ENCODE data around the gene SCFD2.

SCFD2 gene

DNA sequence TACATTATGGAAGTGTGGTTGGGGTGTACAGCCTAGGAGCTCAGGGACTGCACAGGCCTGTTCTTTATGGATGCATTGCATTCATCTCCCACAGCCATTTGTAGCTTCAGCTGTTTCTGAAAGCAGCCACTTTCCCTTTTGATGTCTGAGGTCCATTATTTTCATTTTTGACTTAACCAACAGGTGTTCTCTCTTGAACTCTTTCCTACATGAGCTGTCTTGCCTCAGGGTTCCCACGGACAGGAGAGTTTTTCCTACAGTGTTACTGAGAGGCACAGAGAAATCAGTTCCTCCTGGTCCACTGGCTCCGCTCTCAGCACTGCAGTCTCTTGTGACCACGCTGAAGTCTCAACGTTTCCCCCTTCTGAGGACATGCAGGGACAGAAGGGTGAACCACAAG, 416.5 kb downstream of the SCFD2 start:
- no peak for DNase-seq (ENCODE audit: low spot score)
- in situ Hi-C loops (cut with MboI; ENCODE audit: low sequenced_read_pairs, unreplicated experiment): no loop called here
- TF ChIP-seq, protein P1, sequence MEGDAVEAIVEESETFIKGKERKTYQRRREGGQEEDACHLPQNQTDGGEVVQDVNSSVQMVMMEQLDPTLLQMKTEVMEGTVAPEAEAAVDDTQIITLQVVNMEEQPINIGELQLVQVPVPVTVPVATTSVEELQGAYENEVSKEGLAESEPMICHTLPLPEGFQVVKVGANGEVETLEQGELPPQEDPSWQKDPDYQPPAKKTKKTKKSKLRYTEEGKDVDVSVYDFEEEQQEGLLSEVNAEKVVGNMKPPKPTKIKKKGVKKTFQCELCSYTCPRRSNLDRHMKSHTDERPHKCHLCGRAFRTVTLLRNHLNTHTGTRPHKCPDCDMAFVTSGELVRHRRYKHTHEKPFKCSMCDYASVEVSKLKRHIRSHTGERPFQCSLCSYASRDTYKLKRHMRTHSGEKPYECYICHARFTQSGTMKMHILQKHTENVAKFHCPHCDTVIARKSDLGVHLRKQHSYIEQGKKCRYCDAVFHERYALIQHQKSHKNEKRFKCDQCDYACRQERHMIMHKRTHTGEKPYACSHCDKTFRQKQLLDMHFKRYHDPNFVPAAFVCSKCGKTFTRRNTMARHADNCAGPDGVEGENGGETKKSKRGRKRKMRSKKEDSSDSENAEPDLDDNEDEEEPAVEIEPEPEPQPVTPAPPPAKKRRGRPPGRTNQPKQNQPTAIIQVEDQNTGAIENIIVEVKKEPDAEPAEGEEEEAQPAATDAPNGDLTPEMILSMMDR (IDR thresholded peaks at IDR 0.05; ENCODE audit: borderline replicate concordance, control extremely low read depth, extremely low read depth, insufficient read depth, missing control alignments): no peak

DNA sequence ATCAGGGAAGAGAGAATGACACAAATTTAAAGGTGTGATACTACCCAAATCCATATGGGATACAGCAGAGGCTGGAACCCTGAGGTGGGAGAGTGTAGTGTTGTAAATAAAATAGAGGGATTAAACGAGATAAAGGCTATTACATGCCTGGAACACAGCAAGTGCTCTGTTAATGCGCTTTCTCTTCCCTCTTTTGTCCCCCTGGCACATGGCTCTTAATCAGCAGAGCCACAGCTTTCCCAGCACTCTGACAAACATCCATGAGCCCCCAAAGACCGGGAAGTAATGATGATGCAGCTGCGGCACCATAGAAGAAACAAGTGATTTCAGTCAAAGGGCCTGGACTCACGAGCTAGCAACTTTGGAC, 417.8 kb downstream of the SCFD2 start:
- in situ Hi-C loops (cut with MboI; ENCODE audit: low sequenced_read_pairs, unreplicated experiment): no loop called here
- TF ChIP-seq, protein P1 (IDR thresholded peaks at IDR 0.05; ENCODE audit: borderline replicate concordance, control extremely low read depth, extremely low read depth, insufficient read depth, missing control alignments): no peak
- DNase-seq (ENCODE audit: low spot score): no peak

DNA sequence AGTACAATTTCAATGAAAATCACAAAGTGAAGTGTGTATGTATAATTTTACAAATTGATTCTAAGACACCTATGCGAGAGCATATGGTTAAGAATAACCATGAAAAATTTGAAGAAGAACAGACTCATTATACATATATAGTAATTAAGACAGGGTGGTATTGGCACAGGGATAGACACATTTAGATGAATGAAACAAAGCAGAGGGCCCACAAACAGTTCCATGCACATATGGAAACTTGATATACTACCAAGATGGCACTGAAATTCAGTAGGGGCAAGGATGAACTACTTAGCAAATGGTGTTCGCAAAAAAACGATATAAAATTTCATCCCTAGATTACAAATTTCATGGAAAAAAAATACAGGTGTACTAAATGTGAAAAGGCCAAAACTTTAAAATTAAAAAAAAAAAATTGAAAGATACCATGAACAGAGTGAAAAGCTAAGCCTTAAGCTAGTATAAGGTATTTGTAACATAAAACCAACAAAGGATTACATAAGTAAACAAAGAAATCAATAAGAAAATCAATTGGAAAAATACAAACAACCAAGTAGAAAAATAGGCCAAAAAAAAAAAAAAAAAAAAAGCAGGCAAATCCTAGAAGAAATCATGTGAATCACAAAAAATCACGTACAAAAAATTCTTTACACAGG, 418.3 kb downstream of the SCFD2 start:
- no peak for DNase-seq (ENCODE audit: low spot score)
- in situ Hi-C loops (cut with MboI; ENCODE audit: low sequenced_read_pairs, unreplicated experiment): no loop called here
- TF ChIP-seq, protein P1 (IDR thresholded peaks at IDR 0.05; ENCODE audit: borderline replicate concordance, control extremely low read depth, extremely low read depth, insufficient read depth, missing control alignments): no peak

DNA sequence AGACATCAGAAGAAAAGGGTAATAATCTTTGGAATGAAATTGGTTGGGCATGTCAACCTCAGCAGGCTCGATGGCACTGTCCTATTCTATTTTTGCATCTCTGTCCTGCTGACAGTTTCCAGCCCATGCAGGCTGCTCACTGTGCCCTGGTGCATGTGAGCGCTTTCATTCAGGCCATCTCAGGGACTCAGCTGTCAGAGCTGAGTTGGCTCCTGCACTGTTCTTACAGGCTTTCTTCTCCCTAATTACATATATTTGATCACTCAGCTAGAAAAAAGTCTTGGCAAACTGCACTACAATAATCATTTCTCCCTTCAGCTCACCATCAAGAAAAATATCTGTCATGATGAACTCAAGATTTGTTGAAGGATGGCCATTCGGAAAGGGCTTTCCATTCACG, 419.0 kb downstream of the SCFD2 start:
- TF ChIP-seq, protein P1 (IDR thresholded peaks at IDR 0.05; ENCODE audit: borderline replicate concordance, control extremely low read depth, extremely low read depth, insufficient read depth, missing control alignments): no peak
- no peak for DNase-seq (ENCODE audit: low spot score)

DNA sequence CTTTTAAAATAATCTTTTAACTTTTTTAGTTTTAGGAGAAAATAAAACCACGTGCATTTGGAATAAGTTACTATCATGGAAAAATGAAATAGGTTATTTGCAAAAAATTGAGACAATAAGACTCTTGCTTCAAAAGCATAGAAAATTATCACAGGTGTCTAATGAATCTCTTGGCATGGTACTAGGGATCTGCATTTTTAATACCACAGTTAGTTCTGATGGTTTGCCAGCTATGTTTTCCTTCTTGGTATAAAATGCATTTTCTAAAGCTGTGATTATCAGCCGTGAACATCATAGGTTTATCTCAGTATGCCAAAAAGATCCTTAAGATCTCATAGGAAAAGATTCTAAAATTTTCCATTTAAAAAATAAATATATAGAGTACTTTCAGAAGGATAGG, 419.9 kb downstream of the SCFD2 start:
- TF ChIP-seq, protein P1 (IDR thresholded peaks at IDR 0.05; ENCODE audit: borderline replicate concordance, control extremely low read depth, extremely low read depth, insufficient read depth, missing control alignments): no peak
- in situ Hi-C loops (cut with MboI; ENCODE audit: low sequenced_read_pairs, unreplicated experiment): no loop called here

More for the DNA sequence above, 419.0 kb downstream of the SCFD2 start:
- in situ Hi-C loops (cut with MboI; ENCODE audit: low sequenced_read_pairs, unreplicated experiment): no loop called here

DNA sequence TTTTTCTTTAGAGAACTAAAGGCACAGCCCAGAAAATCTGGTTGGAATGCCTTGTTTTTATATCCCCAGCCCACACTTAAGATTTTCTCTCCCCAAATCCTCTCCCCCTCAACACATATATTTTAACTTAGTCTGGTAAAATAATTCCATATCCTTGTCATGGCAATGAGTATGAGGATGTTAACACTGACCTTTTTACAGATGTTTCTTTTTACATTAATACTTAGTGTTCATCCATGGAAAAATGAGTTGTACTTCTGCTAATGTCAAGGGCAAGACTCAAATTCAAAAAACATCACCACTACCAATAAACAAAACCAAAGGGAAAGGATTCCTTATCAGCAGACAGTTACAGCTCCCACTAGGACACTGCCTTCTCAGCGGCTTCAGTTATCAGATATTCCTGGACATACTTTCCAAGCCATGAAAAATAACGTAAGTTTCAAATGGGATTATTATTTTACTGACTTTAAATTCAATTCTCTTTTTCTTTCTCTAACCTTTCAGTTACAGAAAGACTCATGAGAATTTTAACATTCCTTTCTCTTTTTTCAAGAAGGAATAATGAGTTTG, 420.4 kb downstream of the SCFD2 start:
- DNase-seq (ENCODE audit: low spot score): no peak
- TF ChIP-seq, protein P1 (IDR thresholded peaks at IDR 0.05; ENCODE audit: borderline replicate concordance, control extremely low read depth, extremely low read depth, insufficient read depth, missing control alignments): no peak
- in situ Hi-C loops (cut with MboI; ENCODE audit: low sequenced_read_pairs, unreplicated experiment): no loop called here

More for the DNA sequence above, 419.9 kb downstream of the SCFD2 start:
- DNase-seq (ENCODE audit: low spot score): no peak
